Smooth muscle cell (in vitro differentiated cells): ENCODE data around the gene GNA12. TPM values are rescaled to one million over a fixed set of nuclear protein-coding genes. Genes with fewer than 3 reads are reported as not detected.

ENCODE experiments used
- DNase-seq: peaks from one replicate; lab custom pipeline; 2025; ENCODE audit not compliant: unreplicated experiment; lab: John Stamatoyannopoulos, UW
- H2AFZ ChIP-seq: fragments of 200-600 bp; sonication (generic); 2 replicates; pipeline ENCODE4 v1.6.0; 2016; ENCODE audit warnings: antibody characterized with exemption, low read depth, mild to moderate bottlenecking
- H3F3A ChIP-seq: fragments of 200-600 bp; sonication (generic); 2 replicates; pipeline ENCODE4 v1.6.0; 2017; ENCODE audit warnings: antibody characterized with exemption, low read depth
- H3K27ac ChIP-seq: fragments of 200-600 bp; sonication (generic); 2 replicates; pipeline ENCODE4 v1.5.1; 2016; ENCODE audit warnings: low read depth, mild to moderate bottlenecking
- H3K27me3 ChIP-seq: fragments of 200-600 bp; sonication (generic); 2 replicates; pipeline ENCODE4 v1.6.1; 2016; ENCODE audit warnings: low read depth, mild to moderate bottlenecking
- H3K36me3 ChIP-seq: fragments of 200-600 bp; sonication (generic); 2 replicates; pipeline ENCODE4 v1.5.1; 2016; ENCODE audit warnings: low read depth
- H3K4me1 ChIP-seq: fragments of 200-600 bp; sonication (generic); 2 replicates; pipeline ENCODE4 v1.5.1; 2016; ENCODE audit warnings: low read depth
- H3K4me2 ChIP-seq: fragments of 200-600 bp; sonication (generic); 2 replicates; pipeline ENCODE4 v1.6.0; 2016; ENCODE audit warnings: mild to moderate bottlenecking
- H3K4me3 ChIP-seq: fragments of 200-600 bp; sonication (generic); 2 replicates; pipeline ENCODE4 v1.5.1; 2016; ENCODE audit warnings: mild to moderate bottlenecking
- H3K79me2 ChIP-seq: fragments of 200-600 bp; sonication (generic); 2 replicates; pipeline ENCODE4 v1.6.0; 2016; ENCODE audit warnings: low read depth, mild to moderate bottlenecking
- H3K9ac ChIP-seq: fragments of 200-600 bp; sonication (generic); 2 replicates; pipeline ENCODE4 v1.6.0; 2016; ENCODE audit warnings: low read depth
- H3K9me3 ChIP-seq: fragments of 200-600 bp; sonication (generic); replicated peaks from 2 replicates; pipeline ENCODE4 v1.5.1; 2016; ENCODE audit warnings: low read depth
- H4K20me1 ChIP-seq: fragments of 200-600 bp; sonication (generic); 2 replicates; pipeline ENCODE4 v1.6.0; 2016; ENCODE audit warnings: low read depth
- CTCF ChIP-seq: fragments of 200-600 bp; sonication (generic); IDR thresholded peaks from 2 replicates; pipeline ENCODE4 v1.5.1; 2017; ENCODE audit warnings: borderline replicate concordance, mild to moderate bottlenecking, antibody characterized with exemption; ENCODE audit not compliant: insufficient read depth, poor library complexity, severe bottlenecking
- WGBS: methylation state at CpG from one replicate; pipeline ENCODE4 v1.1.7; 2016; ENCODE audit warnings: low lambda C conversion rate; 5-methylcytosine and 5-hydroxymethylcytosine counted together
- polyA plus RNA-seq: library from polyadenylated mRNA; unstranded; fragments of >200 nt; fragmentation: Nextera tagmentation; extraction: Ambion mirVana; gene quantifications from 2 replicates; pipeline ENCODE4 v1.2.1, GENCODE V29; 2016
- total RNA-seq: library from RNA; depleted of rRNA; stranded (reverse); fragments of >200 nt; gene quantifications from 2 replicates; pipeline ENCODE4 v1.2.3, GENCODE V29; 2014

GNA12 gene
- total and polyA plus RNA-seq, 2 experiments from 2014 or later, result 20.3 to 34.7 TPM

GRCh38 chr7:2716488-2716887, 127.6 kb downstream of the GNA12 start:
- TF ChIP-seq CTCF, result no peak
- H3K9ac ChIP-seq, result no peak overlapping the region
- no peak overlapping the region for H3K27ac ChIP-seq
- no peaks in the 10 kb centered on the region for H3K79me2 ChIP-seq
- H3K4me2 ChIP-seq, result no peak overlapping the region
- 86% methylated on average over 11 of the region's 11 CpGs for WGBS
- H3F3A ChIP-seq, result no peaks in the 10 kb centered on the region
- H3K9me3 ChIP-seq, result no peaks in the 10 kb centered on the region
- H3K4me1 ChIP-seq, result no peaks in the 10 kb centered on the region
- H3K4me3 ChIP-seq, result no peak overlapping the region
- DNase-seq, result no peak
- no peaks in the 10 kb centered on the region for H3K36me3 ChIP-seq
- no peak overlapping the region for H2AFZ ChIP-seq
- no peaks in the 10 kb centered on the region for H3K27me3 ChIP-seq
- H4K20me1 ChIP-seq, result peaks cover 6% of the 10 kb centered on the region

- Histone ChIP-seq H3F3A (no peaks in the 10 kb centered on the region), H3K27me3 (no peaks in the 10 kb centered on the region), H4K20me1 (peaks cover 6% of the 10 kb centered on the region), H3K9ac (no peak overlapping the region), H3K9me3 (no peaks in the 10 kb centered on the region), H3K4me2 (peak overlapping the region; percentile 43), H3K4me1 (no peaks in the 10 kb centered on the region), H3K27ac (no peak overlapping the region), H3K4me3 (no peak overlapping the region), H2AFZ (no peak overlapping the region), H3K36me3 (no peaks in the 10 kb centered on the region), H3K79me2 (no peaks in the 10 kb centered on the region)
- DNase-seq, result no peak
- WGBS, result 77% methylated on average over 22 of the region's 22 CpGs
- TF ChIP-seq CTCF, result no peak
These were observed 128.5 kb downstream of the GNA12 start for GRCh38 chr7:2715341-2716231.

- Histone ChIP-seq H3F3A (no peaks in the 10 kb centered on the region), H3K27me3 (no peaks in the 10 kb centered on the region), H3K4me3 (no peak overlapping the region), H3K4me2 (no peak overlapping the region), H3K9ac (no peak overlapping the region), H3K36me3 (no peaks in the 10 kb centered on the region), H2AFZ (no peak overlapping the region), H3K27ac (no peak overlapping the region), H4K20me1 (peaks cover 6% of the 10 kb centered on the region), H3K4me1 (no peaks in the 10 kb centered on the region), H3K9me3 (no peaks in the 10 kb centered on the region), H3K79me2 (no peaks in the 10 kb centered on the region)
- WGBS, result 95% methylated on average over 9 of the region's 9 CpGs
- no peak for DNase-seq
- TF ChIP-seq CTCF, result no peak
These were observed 129.5 kb downstream of the GNA12 start for GRCh38 chr7:2714636-2715035.

GRCh38 chr7:2713978-2714377, 130.1 kb downstream of the GNA12 start:
- Histone ChIP-seq H3K9ac (no peak overlapping the region), H3K4me2 (no peak overlapping the region), H3K79me2 (no peaks in the 10 kb centered on the region), H3K27ac (no peak overlapping the region), H3F3A (no peaks in the 10 kb centered on the region), H3K9me3 (no peaks in the 10 kb centered on the region), H3K36me3 (no peaks in the 10 kb centered on the region), H3K27me3 (no peaks in the 10 kb centered on the region), H2AFZ (no peak overlapping the region), H3K4me1 (no peaks in the 10 kb centered on the region), H4K20me1 (peaks cover 6% of the 10 kb centered on the region), H3K4me3 (no peak overlapping the region)
- no peak for DNase-seq
- no peak for TF ChIP-seq CTCF
- 97% methylated on average over 12 of the region's 12 CpGs for WGBS
